ENCODE results near the gene TERC. TPM values are rescaled to one million over a fixed set of nuclear protein-coding genes. Genes with fewer than 3 reads are reported as not detected.

TERC gene
- polyA plus RNA-seq, 2 of the 4 experiments (the other 2 are of a cell fraction) = 0.25 to 2.2 TPM

DNA sequence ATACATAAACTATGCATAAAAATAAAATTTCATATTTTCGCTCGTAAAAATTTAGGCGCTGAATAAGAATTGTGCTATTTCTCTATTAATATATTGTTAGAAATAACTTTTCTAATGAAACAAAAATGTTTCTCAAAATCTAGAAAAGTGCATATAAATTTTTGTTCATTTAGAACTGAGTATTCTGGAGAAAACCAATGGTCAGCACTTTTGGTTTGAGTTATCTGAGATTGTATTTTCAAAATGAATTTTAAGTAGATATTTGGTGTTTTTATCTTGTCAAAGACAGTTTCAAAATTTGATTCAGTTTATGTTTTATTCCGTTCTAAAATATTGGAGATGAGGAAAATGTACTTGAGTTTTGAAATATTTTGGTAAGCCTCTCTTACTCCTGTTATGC, 22.3 kb upstream of the TERC start:
- TF ChIP-seq HOXA7 (CRISPR knock-in tag; IDR thresholded peaks at IDR 0.05) (no peak), GATA3 (IDR thresholded peaks at IDR 0.05; ENCODE audit: borderline replicate concordance) (no peak), MAFK (IDR thresholded peaks at IDR 0.05; ENCODE audit: partially characterized antibody) (peak; percentile 61), MAZ (IDR thresholded peaks at IDR 0.05; ENCODE audit: borderline replicate concordance, low read depth, low read length) (no peak)
- no peak overlapping the region for H3K4me2 ChIP-seq
- ATAC-seq = no peak
- DNase-seq (ENCODE audit: low read depth in 1 of 2, low spot score in 1 of 2) = no peak
- no peaks in the 10 kb centered on the region for H3K9me3 ChIP-seq
- no peak for FAIRE-seq
- 95% methylated on average over 4 of the region's 4 CpGs for WGBS (ENCODE audit: missing lambda C conversion rate)
- H3K4me1 ChIP-seq = no peaks in the 10 kb centered on the region
- no peak overlapping the region for H3K27ac ChIP-seq
- ChIA-PET POLR2A (no interaction called here), CTCF (no interaction called here)
- H3K4me3 ChIP-seq = no peak overlapping the region

DNA sequence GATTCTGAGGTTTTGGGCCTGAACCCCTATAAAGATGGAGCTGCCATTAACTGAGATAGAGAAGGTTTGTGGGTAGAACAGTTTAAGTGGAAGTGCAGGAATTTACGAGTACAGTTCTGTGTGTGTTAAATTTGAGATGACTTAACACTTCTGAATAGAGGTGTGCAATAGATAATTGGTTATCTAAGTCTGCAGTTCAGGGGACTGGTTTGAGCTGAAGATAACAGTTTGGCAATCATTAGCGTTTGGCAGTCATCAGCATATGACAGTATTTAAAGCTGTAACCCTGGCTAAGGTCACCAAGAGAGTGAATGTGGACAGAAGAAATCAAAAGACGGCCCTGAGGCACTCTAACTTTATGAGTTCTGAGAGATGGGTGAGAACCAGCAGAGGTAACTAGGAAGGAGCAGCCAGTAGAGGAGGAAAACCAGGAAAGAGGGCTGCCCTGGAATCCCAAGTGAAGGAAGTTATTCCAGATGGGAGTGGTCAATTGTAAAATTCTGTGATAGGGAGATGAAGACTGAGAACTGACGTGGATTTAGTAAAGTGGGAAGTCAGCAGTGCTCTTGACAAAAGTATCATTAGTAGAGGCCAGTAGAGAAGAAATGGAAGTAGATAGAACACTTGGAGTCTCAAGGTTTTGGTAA, 16.5 kb upstream of the TERC start:
- no peak overlapping the region for H3K4me3 ChIP-seq
- 92% methylated on average over 4 of the region's 4 CpGs for WGBS (ENCODE audit: missing lambda C conversion rate)
- CTCF ChIA-PET = no interaction called here
- no peak for FAIRE-seq
- H3K4me2 ChIP-seq = no peak overlapping the region
- no peak for ATAC-seq
- no peak overlapping the region for H3K27ac ChIP-seq
- POLR2A ChIA-PET = no interaction called here
- DNase-seq (ENCODE audit: low read depth in 1 of 2, low spot score in 1 of 2) = no peak
- TF ChIP-seq TFCP2L1 (CRISPR knock-in tag; IDR thresholded peaks at IDR 0.05) (no peak), KDM1A (IDR thresholded peaks at IDR 0.05; ENCODE audit: low read depth) (no peak), BHLHE40 (IDR thresholded peaks at IDR 0.05; ENCODE audit: low read depth, low read length) (no peak), ZC3H11A (IDR thresholded peaks at IDR 0.05) (no peak), SMC3 (IDR thresholded peaks at IDR 0.05) (no peak), NFE2L2 (conservative IDR thresholded peaks at IDR 0.05; ENCODE audit: low read length) (no peak), RARB (CRISPR knock-in tag; IDR thresholded peaks at IDR 0.05) (no peak)
- TF ChIP-seq, protein P1, sequence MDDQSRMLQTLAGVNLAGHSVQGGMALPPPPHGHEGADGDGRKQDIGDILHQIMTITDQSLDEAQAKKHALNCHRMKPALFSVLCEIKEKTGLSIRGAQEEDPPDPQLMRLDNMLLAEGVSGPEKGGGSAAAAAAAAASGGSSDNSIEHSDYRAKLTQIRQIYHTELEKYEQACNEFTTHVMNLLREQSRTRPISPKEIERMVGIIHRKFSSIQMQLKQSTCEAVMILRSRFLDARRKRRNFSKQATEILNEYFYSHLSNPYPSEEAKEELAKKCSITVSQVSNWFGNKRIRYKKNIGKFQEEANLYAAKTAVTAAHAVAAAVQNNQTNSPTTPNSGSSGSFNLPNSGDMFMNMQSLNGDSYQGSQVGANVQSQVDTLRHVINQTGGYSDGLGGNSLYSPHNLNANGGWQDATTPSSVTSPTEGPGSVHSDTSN (IDR thresholded peaks at IDR 0.05) = no peak
- TF ChIP-seq, protein P2, sequence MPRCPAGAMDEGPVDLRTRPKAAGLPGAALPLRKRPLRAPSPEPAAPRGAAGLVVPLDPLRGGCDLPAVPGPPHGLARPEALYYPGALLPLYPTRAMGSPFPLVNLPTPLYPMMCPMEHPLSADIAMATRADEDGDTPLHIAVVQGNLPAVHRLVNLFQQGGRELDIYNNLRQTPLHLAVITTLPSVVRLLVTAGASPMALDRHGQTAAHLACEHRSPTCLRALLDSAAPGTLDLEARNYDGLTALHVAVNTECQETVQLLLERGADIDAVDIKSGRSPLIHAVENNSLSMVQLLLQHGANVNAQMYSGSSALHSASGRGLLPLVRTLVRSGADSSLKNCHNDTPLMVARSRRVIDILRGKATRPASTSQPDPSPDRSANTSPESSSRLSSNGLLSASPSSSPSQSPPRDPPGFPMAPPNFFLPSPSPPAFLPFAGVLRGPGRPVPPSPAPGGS (IDR thresholded peaks at IDR 0.05) = no peak
- TF ChIP-seq, protein P3, sequence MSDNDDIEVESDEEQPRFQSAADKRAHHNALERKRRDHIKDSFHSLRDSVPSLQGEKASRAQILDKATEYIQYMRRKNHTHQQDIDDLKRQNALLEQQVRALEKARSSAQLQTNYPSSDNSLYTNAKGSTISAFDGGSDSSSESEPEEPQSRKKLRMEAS (IDR thresholded peaks at IDR 0.05) = no peak
- H3K9me3 ChIP-seq = no peaks in the 10 kb centered on the region
- no peaks in the 10 kb centered on the region for H3K4me1 ChIP-seq

DNA sequence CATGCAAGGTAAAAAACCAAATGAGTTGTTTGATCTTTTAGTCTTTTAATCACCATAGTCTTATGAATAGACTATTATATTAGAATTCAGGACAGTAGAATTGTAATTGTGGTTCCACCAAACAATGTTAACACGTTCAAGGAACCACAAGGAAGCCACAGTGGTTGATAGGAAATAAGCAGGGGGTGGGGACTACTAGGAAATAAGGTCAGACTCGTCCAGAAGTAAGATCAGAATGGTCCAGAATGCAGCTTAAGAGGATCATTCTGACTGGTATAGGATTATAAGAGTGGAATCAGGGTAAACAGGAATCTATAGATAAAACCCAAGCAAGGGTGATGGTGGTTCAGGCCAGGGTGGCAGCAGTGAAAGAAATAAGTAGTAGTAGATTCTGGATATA, 15.9 kb upstream of the TERC start:
- Histone ChIP-seq H3K4me1 (no peaks in the 10 kb centered on the region; the same call in 2 of the 3 replicates), H3K27ac (no peak overlapping the region), H3K4me2 (no peak overlapping the region), H3K9me3 (no peaks in the 10 kb centered on the region), H3K4me3 (no peak overlapping the region)
- ChIA-PET CTCF (interaction anchor here (1.0 kb wide), 1 partner anchor 10 kb away, joined by 3 read pairs; no protein-coding TSS in a partner anchor), POLR2A (no interaction called here)
- ATAC-seq (no peak), FAIRE-seq (no peak), DNase-seq (ENCODE audit: low read depth in 1 of 2, low spot score in 1 of 2) (no peak)
- WGBS (ENCODE audit: missing lambda C conversion rate) = 77% methylated on average over 2 of the region's 2 CpGs
- no peak for TF ChIP-seq GATA3 (IDR thresholded peaks at IDR 0.05; ENCODE audit: borderline replicate concordance)
- TF ChIP-seq ESRRA (IDR thresholded peaks at IDR 0.05; ENCODE audit: borderline replicate concordance, low read length) = no peak
- no peak for TF ChIP-seq RARB (CRISPR knock-in tag; IDR thresholded peaks at IDR 0.05)
- TF ChIP-seq PHF8 (IDR thresholded peaks at IDR 0.05; ENCODE audit: borderline replicate concordance, low read depth) = no peak
- TF ChIP-seq, protein P2 (IDR thresholded peaks at IDR 0.05) = no peak
- no peak for TF ChIP-seq RCOR1 (IDR thresholded peaks at IDR 0.05; ENCODE audit: low read depth, low read length)
- TF ChIP-seq, protein P1 (IDR thresholded peaks at IDR 0.05) = no peak
- TF ChIP-seq, protein P4, sequence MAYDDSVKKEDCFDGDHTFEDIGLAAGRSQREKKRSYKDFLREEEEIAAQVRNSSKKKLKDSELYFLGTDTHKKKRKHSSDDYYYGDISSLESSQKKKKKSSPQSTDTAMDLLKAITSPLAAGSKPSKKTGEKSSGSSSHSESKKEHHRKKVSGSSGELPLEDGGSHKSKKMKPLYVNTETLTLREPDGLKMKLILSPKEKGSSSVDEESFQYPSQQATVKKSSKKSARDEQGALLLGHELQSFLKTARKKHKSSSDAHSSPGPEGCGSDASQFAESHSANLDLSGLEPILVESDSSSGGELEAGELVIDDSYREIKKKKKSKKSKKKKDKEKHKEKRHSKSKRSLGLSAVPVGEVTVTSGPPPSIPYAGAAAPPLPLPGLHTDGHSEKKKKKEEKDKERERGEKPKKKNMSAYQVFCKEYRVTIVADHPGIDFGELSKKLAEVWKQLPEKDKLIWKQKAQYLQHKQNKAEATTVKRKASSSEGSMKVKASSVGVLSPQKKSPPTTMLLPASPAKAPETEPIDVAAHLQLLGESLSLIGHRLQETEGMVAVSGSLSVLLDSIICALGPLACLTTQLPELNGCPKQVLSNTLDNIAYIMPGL (CRISPR knock-in tag; IDR thresholded peaks at IDR 0.05; ENCODE audit: borderline replicate concordance) = no peak
- TF ChIP-seq, protein P5, sequence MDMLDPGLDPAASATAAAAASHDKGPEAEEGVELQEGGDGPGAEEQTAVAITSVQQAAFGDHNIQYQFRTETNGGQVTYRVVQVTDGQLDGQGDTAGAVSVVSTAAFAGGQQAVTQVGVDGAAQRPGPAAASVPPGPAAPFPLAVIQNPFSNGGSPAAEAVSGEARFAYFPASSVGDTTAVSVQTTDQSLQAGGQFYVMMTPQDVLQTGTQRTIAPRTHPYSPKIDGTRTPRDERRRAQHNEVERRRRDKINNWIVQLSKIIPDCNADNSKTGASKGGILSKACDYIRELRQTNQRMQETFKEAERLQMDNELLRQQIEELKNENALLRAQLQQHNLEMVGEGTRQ (IDR thresholded peaks at IDR 0.05) = no peak
- no peak for TF ChIP-seq SREBF2 (IDR thresholded peaks at IDR 0.05)
- TF ChIP-seq RAD21 (conservative IDR thresholded peaks at IDR 0.05 in 1 of 2, IDR thresholded peaks at IDR 0.05 in 1 of 2) = no peak
- TF ChIP-seq RNF2 (IDR thresholded peaks at IDR 0.05; ENCODE audit: borderline replicate concordance, low read depth) = no peak
- TF ChIP-seq SMC3 (IDR thresholded peaks at IDR 0.05) = no peak
- no peak for TF ChIP-seq HOXB13 (CRISPR knock-in tag; IDR thresholded peaks at IDR 0.05; ENCODE audit: low read depth)
- no peak for TF ChIP-seq POLR2AphosphoS2 (conservative IDR thresholded peaks at IDR 0.05; ENCODE audit: low read length)
- TF ChIP-seq HEYL (CRISPR knock-in tag; IDR thresholded peaks at IDR 0.05) = no peak
- TF ChIP-seq JUNB (IDR thresholded peaks at IDR 0.05) = no peak
- no peak for TF ChIP-seq HOXA7 (CRISPR knock-in tag; IDR thresholded peaks at IDR 0.05)
- TF ChIP-seq BHLHE40 (IDR thresholded peaks at IDR 0.05; ENCODE audit: low read depth, low read length) = no peak

All from A549 (cell line).